Transverse colon (tissue), 4 donors: ENCODE results near the gene MTSS2. TPM values are rescaled to one million over a fixed set of nuclear protein-coding genes. Genes with fewer than 3 reads are reported as not detected.

ENCODE experiments used
- DNase-seq: peaks from one replicate; pipeline ENCODE4 v3.0.0-alpha.2; 2019
- H3K27ac ChIP-seq, 4 donors: fragments of 200-600 bp; sonication (generic); 2 replicates each; pipeline ENCODE4 v1.5.1; 2016 to 2018; ENCODE audit warnings: inconsistent platforms in 4 of 4
- H3K27me3 ChIP-seq: fragments of 200-600 bp; sonication (generic); 2 replicates; pipeline ENCODE4 v1.5.1; 2017; ENCODE audit warnings: inconsistent platforms
- H3K36me3 ChIP-seq, 4 donors: fragments of 200-600 bp; sonication (generic); 2 replicates each; pipeline ENCODE4 v1.5.1; 2017 to 2019; ENCODE audit warnings: inconsistent platforms in 4 of 4
- H3K4me1 ChIP-seq, 4 donors: fragments of 200-600 bp; sonication (generic); 2 replicates each; pipeline ENCODE4 v1.5.1; 2017 to 2020; ENCODE audit warnings: inconsistent platforms in 4 of 4
- H3K4me3 ChIP-seq, 4 donors: fragments of 200-600 bp; sonication (generic); 1 replicate in 1 of 4; 2 replicates in 3 of 4; pipeline versions ENCODE4 v1.5.1 to v1.6.1; 2017 to 2019; ENCODE audit warnings: inconsistent platforms in 4 of 4
- H3K9me3 ChIP-seq, 2 donors: fragments of 200-600 bp; sonication (generic); 2 replicates each; pipeline ENCODE4 v1.5.1; 2017 to 2019; ENCODE audit warnings: inconsistent platforms in 2 of 2
- EP300 ChIP-seq: sonication (generic); formaldehyde crosslinking; IDR thresholded peaks from one replicate; pipeline ENCODE4 v1.6.1; 2017; ENCODE audit warnings: antibody characterized with exemption, low read depth
- POLR2A ChIP-seq: fragments of 450-650 bp; IDR thresholded peaks from one replicate; pipeline ENCODE4 v1.6.1; 2016; ENCODE audit warnings: antibody characterized with exemption, mild to moderate bottlenecking, moderate library complexity
- POLR2AphosphoS5 ChIP-seq, 3 donors: sonication (generic); formaldehyde crosslinking; IDR thresholded peaks; one replicate each; pipeline ENCODE4 v1.6.1; 2016; ENCODE audit warnings: antibody characterized with exemption in 3 of 3
- WGBS, 2 donors: methylation state at CpG; one replicate each; pipeline ENCODE4 v1.1.5; 2018; ENCODE audit warnings: low coverage in 1 of 2; 5-methylcytosine and 5-hydroxymethylcytosine counted together
- in situ Hi-C, 4 donors: fragments of 200-750 bp; cut with MboI; loops; one replicate each; pipeline versions ENCODE4 v1.15.0 to v1.15.1; 2017; ENCODE audit warnings: low sequenced_read_pairs in 3 of 4, low pct_ligation_motif_present in 1 of 4, low pct_unique_long_range_greater_than_20kb in 1 of 4
- intact Hi-C: fragments of 100-400 bp; cut with DNase I; formaldehyde crosslinking; loops from one replicate; pipeline ENCODE4 v1.15.1; 2023; ENCODE audit warnings: low total_unique reads
- total RNA-seq, 4 donors: library from RNA; depleted of rRNA; stranded (reverse); fragments of >200 nt; gene quantifications; one replicate each; pipeline ENCODE4 v1.1.0, GENCODE V29; 2016
- TF ChIP-seq, protein P1 (sequence below), 5 experiments: fragments of 200-600 bp in 3 of 5; fragments of 450-650 bp in 2 of 5; sonication (generic) in 3 of 5; IDR thresholded peaks; 1 replicate in 2 of 5; 2 replicates in 3 of 5; pipeline ENCODE4 v1.5.1; 2016 to 2017; ENCODE audit warnings: antibody characterized with exemption in 5 of 5, inconsistent platforms in 3 of 5, mild to moderate bottlenecking in 2 of 5, moderate library complexity in 1 of 5

MTSS2 gene
- total RNA-seq, 4 donors from 2014 or later = 13.9 to 149 (median 33.8) TPM

DNA sequence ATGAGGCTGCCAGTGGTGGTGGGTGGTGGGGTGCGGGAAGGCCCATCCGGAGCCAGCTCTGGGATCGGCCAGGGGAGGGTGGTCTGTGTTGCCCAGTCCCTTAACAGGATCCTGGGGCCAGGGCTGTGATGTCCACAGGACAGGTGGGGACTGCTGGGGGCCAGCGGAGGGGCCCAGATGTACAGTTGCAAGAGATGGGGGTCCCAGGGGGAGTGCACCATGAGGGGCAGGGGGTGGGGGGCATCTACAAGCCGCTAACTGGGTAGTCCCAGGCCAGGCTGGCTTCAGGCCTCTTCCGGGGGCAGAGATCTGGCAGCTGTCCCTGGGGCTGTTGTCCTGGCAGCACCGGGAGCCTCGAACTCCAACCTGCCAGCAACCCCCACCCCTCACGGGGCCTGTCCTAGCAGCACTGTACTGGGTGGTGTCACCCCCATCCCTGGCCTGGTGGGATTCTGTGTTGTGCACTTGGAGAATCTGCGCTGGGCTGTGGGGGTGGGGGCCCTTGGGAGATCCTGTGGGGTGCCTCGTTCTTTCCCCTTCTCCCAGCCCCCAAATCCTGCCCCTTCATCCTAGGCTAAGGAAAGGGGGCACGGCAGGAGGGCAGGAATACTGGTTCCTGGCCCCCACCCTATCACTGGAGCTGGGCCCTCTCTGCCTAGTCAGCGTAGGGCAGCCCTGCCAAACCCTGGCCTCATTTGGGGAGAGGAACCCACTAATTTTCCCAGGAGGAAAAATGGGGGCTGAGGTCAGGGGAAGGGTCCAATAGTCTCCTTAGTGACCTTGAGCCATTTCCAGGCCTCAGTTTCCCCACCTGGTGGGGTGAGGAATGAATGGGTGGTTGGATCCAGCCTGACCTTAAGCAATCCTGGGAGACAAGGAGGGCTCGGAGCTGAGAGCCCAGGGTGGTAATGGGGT is 1.4 kb downstream of the MTSS2 start:
- in situ Hi-C loops = loop anchor here in 1 of 4 donors (10.0 kb wide), 1 partner anchor 80 kb away; no protein-coding TSS in a partner anchor
- DNase-seq = no peak
- whole genome bisulfite sequencing, 2 donors = 64% methylated on average over 9 of the region's 14 CpGs; no CpG with 5 or more reads in 1 of the 2 donors

DNA sequence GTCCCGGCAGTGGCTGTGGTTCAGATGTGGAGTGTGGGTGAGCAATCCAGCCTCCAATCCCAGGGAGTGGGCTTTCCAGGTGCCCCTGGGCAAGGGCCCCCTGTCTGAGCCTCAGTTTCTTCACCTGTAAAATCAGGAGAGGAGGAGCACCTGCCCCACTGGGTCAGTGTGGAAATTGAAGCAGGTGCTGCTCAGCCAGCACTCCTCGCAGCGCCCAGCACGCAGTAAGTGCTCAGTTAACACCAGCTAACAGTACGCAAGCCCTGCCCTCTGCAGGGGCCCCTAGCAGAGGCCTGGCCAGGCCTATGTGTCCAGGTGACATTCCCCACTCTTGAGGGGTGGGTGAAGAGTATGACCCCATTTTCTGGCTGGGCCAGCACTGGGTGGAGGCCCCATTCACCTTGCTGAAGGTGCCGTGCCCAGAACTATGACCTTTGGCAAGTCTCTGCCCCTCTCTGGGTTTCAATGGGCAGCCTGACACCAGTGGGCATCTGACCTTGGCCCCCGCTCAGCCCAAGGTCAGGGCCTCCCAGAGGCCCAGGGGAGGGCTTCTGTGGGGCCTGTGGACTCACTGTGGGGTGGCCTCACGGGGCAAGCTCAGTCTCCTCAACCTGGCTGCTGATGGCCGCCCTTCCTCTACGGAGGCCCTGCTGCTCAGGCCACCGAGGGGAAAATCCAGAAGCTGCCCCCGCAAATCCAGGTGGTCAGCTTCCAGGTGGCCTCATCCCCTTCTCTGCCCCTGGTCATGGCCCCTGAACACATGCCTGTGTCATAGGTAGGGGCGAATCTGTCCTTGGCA is 2.5 kb downstream of the MTSS2 start:
- in situ Hi-C loops = loop anchor here in 1 of 4 donors (10.0 kb wide), 1 partner anchor 81 kb away; no protein-coding TSS in a partner anchor
- Histone ChIP-seq H3K27me3 (peaks cover 6% of the 10 kb centered on the region), H3K4me3 (peak overlapping the region in 3 of 4 donors; percentile 57 to 59 (median 58)), H3K27ac (peak overlapping the region; percentile 80 to 91 (median 89)), H3K4me1 (peaks cover 42 to 77% (median 63%) of the 10 kb centered on the region in 4 donors), H3K36me3 (no peaks in the 10 kb centered on the region), H3K9me3 (no peaks in the 10 kb centered on the region)
- intact Hi-C loops = loop anchor here (5.0 kb wide), 1 partner anchor 74 kb away; no protein-coding TSS in a partner anchor
- TF ChIP-seq, protein P1, sequence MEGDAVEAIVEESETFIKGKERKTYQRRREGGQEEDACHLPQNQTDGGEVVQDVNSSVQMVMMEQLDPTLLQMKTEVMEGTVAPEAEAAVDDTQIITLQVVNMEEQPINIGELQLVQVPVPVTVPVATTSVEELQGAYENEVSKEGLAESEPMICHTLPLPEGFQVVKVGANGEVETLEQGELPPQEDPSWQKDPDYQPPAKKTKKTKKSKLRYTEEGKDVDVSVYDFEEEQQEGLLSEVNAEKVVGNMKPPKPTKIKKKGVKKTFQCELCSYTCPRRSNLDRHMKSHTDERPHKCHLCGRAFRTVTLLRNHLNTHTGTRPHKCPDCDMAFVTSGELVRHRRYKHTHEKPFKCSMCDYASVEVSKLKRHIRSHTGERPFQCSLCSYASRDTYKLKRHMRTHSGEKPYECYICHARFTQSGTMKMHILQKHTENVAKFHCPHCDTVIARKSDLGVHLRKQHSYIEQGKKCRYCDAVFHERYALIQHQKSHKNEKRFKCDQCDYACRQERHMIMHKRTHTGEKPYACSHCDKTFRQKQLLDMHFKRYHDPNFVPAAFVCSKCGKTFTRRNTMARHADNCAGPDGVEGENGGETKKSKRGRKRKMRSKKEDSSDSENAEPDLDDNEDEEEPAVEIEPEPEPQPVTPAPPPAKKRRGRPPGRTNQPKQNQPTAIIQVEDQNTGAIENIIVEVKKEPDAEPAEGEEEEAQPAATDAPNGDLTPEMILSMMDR (IDR thresholded peaks at IDR 0.05) = no peak
- no peak for TF ChIP-seq POLR2AphosphoS5 (IDR thresholded peaks at IDR 0.05)
- TF ChIP-seq POLR2A = no peak
- TF ChIP-seq EP300 = no peak
- WGBS, 2 donors = 81% methylated on average over 13 of the region's 13 CpGs; no CpG with 5 or more reads in 1 of the 2 donors
- no peak for DNase-seq

More for the DNA sequence above, 1.4 kb downstream of the MTSS2 start:
- Histone ChIP-seq H3K36me3 (no peaks in the 10 kb centered on the region), H3K4me3 (peak overlapping the region; percentile 57 to 61 (median 58)), H3K4me1 (peaks cover 53 to 87% (median 74%) of the 10 kb centered on the region in 4 donors), H3K27me3 (peaks cover 6% of the 10 kb centered on the region), H3K9me3 (no peaks in the 10 kb centered on the region), H3K27ac (peak overlapping the region; percentile 80 to 91 (median 89))
- TF ChIP-seq POLR2A (no peak), EP300 (no peak), POLR2AphosphoS5 (IDR thresholded peaks at IDR 0.05) (no peak)
- TF ChIP-seq, protein P1 (IDR thresholded peaks at IDR 0.05) = no peak
- intact Hi-C loops = loop anchor here (5.0 kb wide), 1 partner anchor 73 kb away; no protein-coding TSS in a partner anchor

DNA sequence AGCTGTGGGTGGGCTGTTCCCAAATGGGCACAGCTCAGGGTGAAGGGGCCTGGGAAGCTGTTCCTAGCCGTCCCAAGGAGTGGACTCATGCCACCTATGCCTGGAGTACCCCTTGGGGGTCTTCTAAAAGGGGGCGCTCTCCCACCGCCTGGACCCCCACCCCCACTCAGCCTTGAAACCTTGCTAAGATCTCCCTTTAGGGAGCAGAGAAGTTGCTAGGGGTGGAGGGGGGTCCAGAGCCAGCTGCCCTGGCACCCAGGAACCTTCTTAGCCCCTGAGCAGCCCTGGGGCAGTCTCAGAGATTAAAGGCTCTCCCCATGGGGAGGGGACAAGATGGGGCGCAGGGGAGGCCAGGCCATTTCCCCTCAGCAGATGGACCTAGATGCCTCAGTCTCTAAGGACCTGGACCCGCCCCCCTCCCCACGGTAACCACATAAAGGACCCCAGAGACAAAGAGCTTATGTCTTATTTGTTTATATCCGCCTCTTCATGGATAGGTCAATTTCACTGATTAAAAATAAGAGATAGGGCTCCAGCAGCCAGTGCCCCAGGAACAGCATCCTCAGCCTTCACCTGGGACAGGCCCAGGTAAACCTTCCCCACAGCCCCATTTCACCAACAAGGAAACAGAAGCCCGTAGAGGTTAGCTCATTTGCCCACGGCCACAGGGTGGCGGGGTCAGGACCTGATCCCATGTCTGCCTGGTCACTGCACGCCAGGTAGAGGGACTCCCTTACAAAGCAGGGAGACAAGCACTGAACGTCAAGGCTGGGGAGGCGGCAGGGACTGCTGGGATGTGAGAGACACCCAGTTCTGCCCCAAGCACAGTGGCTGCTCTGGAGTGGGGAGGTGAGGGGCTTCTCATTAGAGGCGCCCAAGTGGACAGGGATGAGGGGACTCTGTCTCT is 3.4 kb downstream of the MTSS2 start:
- no peak overlapping the region for H3K4me3 ChIP-seq
- H3K27me3 ChIP-seq = peaks cover 6% of the 10 kb centered on the region
- no peaks in the 10 kb centered on the region for H3K9me3 ChIP-seq
- TF ChIP-seq POLR2AphosphoS5 (IDR thresholded peaks at IDR 0.05) (no peak), POLR2A (no peak), EP300 (no peak)
- TF ChIP-seq, protein P1 (IDR thresholded peaks at IDR 0.05) = no peak
- DNase-seq = no peak
- WGBS, 2 donors = 50 to 65% methylated on average over 1 to 14 of the region's 14 CpGs
- H3K27ac ChIP-seq = peak overlapping the region; percentile 80 to 91 (median 89)
- in situ Hi-C loops = loop anchor here in 1 of 4 donors (10.0 kb wide), 1 partner anchor 82 kb away; no protein-coding TSS in a partner anchor
- intact Hi-C loops = loop anchor here (5.0 kb wide), 1 partner anchor 75 kb away; no protein-coding TSS in a partner anchor
- no peaks in the 10 kb centered on the region for H3K36me3 ChIP-seq
- H3K4me1 ChIP-seq = peaks cover 34 to 68% (median 55%) of the 10 kb centered on the region in 4 donors
